Measurements from ENCODE around the gene LCE7A.

LCE7A gene

DNA sequence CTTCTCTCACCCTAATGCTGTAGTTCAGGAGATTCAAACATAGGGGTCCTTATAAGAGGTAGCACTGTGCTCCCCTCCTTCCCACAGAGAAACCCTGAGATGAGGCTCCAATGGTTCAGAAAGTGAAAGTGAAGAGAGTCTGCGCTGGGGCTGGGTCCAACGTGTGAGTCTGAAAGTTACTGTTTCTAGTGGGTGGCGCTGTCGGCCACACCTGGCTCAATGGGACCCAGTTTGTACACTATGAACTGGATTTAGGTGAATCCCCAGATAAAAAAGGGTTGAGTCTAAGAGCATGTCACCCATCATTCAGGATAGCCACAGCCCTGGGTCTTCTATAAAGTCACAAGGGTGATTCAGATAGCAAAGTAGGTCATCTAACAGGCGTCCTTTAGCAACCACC is 21.1 kb downstream of the LCE7A start:
- no peak for DNase-seq

DNA sequence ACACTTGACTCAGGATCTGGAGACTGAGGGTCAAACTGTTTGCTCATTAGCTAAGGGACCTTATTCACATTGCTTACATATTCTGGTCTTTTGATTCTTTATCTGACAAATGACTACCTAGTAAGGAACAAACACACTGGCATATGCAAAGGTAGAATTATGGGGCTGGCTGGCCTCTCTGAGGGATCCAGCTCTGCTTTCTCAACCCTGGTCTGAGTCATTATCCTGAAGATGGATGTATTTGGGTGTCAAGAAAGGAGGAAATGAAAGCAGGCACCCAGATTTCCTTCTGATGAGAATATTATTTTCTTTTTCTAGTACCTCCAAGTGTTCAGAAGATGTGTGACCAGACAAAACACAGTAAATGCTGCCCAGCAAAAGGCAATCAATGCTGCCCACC is 24.3 kb downstream of the LCE7A start:
- DNase-seq, result no peak

GRCh38 chr1:152884506-152884905 is 24.7 kb downstream of the LCE7A start:
- no peak for DNase-seq

DNA sequence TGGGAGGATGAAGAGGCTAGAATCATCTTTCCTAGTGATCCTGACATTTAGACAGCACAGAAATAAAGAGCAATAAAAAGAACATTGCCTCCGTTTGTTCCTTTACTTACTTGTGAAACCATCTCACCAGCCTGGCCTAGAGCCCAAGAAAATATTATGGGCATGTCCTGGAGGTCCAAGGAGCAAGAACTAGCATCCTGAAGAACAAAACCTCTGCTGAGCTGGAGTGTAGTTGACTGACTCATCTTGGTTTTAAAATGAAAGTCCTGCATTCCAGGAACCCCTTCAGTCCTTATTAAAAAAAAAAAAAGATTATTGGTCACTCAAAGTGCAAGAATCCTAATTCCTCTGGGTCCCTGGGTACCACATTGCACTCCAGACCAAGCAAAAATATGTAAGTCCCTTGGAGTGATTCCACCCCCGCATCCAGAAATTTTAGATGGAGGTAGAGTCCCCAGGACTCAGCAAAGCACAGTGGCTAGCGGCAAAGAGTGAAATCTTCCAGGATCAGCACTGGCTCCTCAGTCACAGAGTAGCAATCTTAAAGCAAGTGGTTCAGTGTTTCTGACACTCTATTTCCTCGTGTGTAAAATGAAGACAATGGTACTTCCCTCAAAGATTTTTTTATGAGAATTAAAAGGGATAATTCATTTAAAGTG is 25.3 kb downstream of the LCE7A start:
- DNase-seq, result no peak

GRCh38 chr1:152886085-152886484 is 26.3 kb downstream of the LCE7A start:
- no peak for DNase-seq

- no peak for DNase-seq
These were observed 27.1 kb downstream of the LCE7A start for GRCh38 chr1:152886758-152887409.

DNA sequence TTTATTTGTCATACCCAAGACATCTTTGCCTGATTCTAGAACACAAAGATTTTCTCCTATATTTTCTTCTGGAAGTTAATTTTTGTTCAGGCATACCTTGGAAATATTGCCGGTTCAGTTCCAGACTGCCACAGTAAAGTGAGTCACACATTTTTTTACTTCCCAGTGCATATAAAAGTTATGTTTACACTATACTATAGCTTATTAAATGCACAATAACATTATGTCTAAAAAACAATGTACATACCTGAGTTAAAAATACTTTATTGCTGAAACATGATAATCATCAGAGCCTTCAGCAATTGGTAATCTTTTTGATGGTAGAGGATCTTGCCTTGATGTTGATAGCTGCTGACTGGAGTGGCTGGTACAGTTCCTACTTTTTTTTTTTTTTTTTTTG is 28.3 kb downstream of the LCE7A start:
- DNase-seq, result no peak

GRCh38 chr1:152899027-152899426 is 39.2 kb downstream of the LCE7A start:
- no peak for DNase-seq

DNA sequence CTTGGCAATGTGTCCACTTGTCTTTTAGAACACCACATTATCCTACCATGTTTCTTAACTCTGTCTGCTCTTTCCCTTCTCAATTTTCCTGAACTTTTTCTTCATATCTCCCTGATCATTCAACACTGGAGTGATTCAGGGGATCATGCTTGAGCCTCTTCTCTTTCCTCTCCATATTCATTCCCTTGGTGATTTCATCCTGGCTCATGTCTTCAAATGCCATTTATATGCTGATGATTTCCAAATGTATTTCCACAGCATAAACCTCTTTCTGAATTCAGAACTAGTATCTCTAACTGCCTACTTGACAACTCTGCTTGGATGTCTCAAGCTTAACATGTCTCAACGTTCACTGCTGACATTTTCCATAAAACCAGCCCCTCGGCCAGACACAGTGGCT is 40.1 kb downstream of the LCE7A start:
- no peak for DNase-seq

DNA sequence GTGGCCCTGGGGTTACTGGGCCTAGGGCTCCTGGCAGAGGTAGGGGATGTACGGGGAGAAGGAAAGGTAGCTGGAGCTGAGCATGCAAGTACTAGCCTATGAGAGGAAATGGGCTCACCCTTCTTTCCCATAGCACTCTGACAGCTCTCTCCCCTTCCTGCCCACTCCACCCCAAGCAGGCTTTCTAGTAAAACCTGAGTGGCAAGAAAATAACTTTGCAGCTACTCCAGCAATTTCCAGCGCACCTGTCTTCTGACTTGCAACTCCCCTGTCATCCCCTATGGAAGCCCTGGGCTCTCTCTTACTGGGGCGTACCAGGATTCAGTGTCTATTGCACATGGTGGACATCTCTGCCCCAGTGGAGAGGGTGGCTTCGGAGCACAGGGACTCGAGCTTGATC is 41.8 kb downstream of the LCE7A start:
- no peak for DNase-seq

DNA sequence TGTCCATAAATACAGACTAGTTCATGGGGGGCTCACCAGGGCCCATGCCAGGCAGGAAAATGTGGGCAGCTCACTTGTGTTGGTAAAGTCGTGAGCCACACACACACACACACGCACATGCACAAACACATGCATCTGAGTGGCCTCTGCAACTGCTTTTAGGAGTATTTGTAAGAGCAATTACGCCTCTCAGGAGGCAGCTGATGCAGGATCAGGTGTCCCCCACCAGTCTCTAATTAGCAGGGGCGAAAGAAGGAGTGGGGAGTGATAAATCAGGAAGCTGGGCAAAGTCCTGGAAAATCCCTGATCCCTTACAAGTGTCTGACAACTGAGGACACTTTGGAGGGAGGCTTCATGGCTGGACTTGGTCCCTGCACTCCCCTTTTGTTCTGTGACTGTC is 42.8 kb downstream of the LCE7A start:
- DNase-seq, result no peak

DNA sequence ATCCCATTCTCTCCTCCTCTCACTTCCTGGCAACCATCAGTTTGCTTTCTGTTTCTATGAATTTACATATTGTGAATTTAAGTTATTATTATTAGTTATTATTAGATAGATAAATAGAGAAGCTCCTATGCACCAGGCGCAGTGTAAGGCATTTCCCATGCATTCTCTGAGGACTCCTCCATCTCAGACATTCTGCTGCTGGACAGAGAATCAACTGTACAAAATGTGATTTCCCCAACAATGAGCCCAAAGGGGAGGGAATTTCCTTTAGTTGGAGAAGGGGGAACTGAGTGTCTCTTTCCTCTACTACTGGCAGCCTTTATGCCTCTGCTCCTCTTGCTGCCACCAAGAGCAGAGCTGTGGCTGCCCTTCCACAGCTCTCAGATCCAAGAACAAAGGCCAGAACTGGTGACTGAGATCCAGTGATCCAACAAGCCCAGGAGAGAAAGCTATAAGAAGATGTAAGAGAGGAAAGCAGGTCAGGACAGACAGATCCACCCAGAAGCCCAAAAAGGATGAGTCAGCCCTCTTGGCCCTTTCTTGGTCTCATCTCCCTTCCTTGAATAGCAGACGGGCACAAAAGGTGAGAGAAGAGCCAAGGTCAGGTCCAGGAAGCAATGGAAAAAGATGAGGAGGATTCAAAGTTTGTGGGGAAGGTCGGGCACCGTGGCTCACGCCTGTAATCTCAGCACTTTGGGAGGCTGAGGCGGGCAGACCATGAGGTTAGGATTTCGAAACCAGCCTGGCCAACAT is 45.1 kb downstream of the LCE7A start:
- DNase-seq, result no peak

GRCh38 chr1:152906023-152906565 is 46.3 kb downstream of the LCE7A start:
- no peak for DNase-seq

DNA sequence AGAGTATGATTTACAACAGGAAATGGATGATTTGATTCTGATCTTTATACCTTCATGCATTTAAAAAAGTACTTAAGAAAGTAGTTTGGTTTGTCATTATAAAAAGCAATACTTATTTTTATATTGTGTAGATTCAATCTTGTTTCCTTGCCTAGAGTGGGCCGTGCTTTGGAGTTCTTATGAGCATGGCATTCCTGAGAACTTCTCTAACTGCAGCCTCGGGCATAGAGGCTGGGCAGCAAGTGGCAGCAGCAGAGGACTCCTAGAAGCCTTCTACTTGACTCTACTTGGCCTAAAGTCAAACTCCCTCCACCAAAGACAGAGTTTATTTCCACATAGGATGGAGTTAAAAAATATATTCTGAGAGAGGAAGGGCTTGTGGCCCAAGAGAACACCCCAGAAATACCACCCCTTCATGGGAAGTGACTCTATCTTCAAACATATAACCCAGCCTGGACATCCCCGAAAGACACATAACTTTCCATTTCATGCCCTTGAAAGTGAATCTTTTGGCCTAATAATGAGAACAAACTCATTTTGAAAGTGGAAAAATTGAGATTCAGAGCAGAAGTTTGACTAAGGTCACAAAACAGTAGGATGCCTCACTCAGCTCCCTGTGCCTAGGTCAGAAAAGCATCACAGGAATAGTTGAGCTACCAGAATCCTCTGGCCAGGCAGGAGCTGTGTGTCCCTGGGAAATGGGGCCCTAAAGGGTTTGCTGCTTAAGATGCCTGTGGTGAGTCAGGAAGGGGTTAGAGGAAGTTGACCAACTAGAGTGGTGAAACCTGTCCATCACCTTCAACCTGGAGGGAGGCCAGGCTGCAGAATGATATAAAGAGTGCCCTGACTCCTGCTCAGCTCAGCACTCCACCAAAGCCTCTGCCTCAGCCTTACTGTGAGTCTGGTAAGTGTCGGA is 48.1 kb downstream of the LCE7A start, which contains the start of gene IVL:
IVL (plus strand) TSS at position 861 of the 916 bp plus-strand sequence. CDS start 1,252 bp downstream, outside the sequence.
- no peak for DNase-seq

- no peak for DNase-seq
These were observed 49.4 kb downstream of the LCE7A start for GRCh38 chr1:152909206-152909605.
